Lower lobe of right lung (tissue), 2 donors: ENCODE data around the gene PCDHB14. TPM values are rescaled to one million over a fixed set of nuclear protein-coding genes. Genes with fewer than 3 reads are reported as not detected.

ENCODE experiments used
- ATAC-seq, 2 donors: fragments of 200-7000 bp; cut with Tn5 transposase; one replicate each; pipeline ENCODE4 v1.9.1; 2020 to 2022; ENCODE audit warnings: mild to moderate bottlenecking in 2 of 2, moderate library complexity in 2 of 2
- DNase-seq: peaks from one replicate; pipeline ENCODE4 v3.0.0-alpha.2; 2020
- H3K27ac ChIP-seq: fragments of 200-600 bp; one replicate; pipeline ENCODE4 v1.8.0; 2022
- H3K27me3 ChIP-seq: fragments of 200-600 bp; one replicate; pipeline ENCODE4 v1.8.0; 2022; ENCODE audit warnings: low read depth
- H3K36me3 ChIP-seq: fragments of 200-600 bp; one replicate; pipeline ENCODE4 v1.8.0; 2022; ENCODE audit warnings: mild to moderate bottlenecking
- H3K4me1 ChIP-seq: fragments of 200-600 bp; one replicate; pipeline ENCODE4 v1.8.0; 2022
- H3K4me3 ChIP-seq: fragments of 200-600 bp; one replicate; pipeline ENCODE4 v1.8.0; 2022; ENCODE audit warnings: mild to moderate bottlenecking
- H3K9me3 ChIP-seq: fragments of 200-600 bp; one replicate; pipeline ENCODE4 v1.8.0; 2022
- CTCF ChIP-seq: fragments of 200-600 bp; IDR thresholded peaks from one replicate; pipeline ENCODE4 v1.8.0; 2022; ENCODE audit warnings: antibody characterized with exemption, mild to moderate bottlenecking
- intact Hi-C: fragments of 100-400 bp; cut with DNase I; formaldehyde crosslinking; loops from one replicate; pipeline ENCODE4 v1.11.0; 2022
- total RNA-seq: library from RNA; stranded (reverse); fragmentation: NEBNext Ultra II Directional; extraction: Animal tissue kit (Norgen Biotek cat#: 25700); gene quantifications from one replicate; pipeline ENCODE4 v1.2.1, GENCODE V29; 2021
- donor health status: DM: no; HTN: yes; CAD: no; lungs with severe emphysema.

PCDHB14 gene
- total RNA-seq, 1 donor from 2014 or later: 2.1 TPM

DNA sequence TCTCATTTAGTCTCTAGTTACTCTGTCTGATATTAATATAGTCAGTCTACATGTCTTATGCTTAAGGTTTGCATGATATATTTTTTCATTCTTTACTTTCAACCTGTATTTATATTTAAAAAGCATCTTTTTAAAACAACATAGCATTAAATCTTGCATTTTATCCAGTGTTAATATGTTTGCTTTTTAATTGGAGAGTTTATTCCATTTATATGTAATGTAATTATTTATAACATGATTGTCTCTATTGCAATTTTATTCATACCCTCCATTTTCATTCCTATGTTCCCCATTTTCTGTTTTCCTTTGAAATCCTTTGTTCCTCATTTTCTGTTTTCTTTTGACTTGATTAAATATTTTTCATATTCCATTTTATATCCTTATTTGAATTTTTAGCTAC is 35.3 kb downstream of the PCDHB14 start:
- ATAC-seq (no peak), DNase-seq (no peak)
- no peak for TF ChIP-seq CTCF
- H3K4me3 ChIP-seq: no peak overlapping the region
- no peaks in the 10 kb centered on the region for H3K27me3 ChIP-seq
- no peaks in the 10 kb centered on the region for H3K36me3 ChIP-seq
- no peaks in the 10 kb centered on the region for H3K4me1 ChIP-seq
- no peak overlapping the region for H3K27ac ChIP-seq
- H3K9me3 ChIP-seq: peaks cover 100% of the 10 kb centered on the region
- intact Hi-C loops: no loop called here

GRCh38 chr5:141258948-141259347 is 35.8 kb downstream of the PCDHB14 start:
- Histone ChIP-seq H3K4me3 (no peak overlapping the region), H3K36me3 (no peaks in the 10 kb centered on the region), H3K4me1 (no peaks in the 10 kb centered on the region), H3K9me3 (peaks cover 100% of the 10 kb centered on the region), H3K27ac (no peak overlapping the region), H3K27me3 (no peaks in the 10 kb centered on the region)
- ATAC-seq (no peak), DNase-seq (no peak)
- intact Hi-C loops: no loop called here
- TF ChIP-seq CTCF: no peak

DNA sequence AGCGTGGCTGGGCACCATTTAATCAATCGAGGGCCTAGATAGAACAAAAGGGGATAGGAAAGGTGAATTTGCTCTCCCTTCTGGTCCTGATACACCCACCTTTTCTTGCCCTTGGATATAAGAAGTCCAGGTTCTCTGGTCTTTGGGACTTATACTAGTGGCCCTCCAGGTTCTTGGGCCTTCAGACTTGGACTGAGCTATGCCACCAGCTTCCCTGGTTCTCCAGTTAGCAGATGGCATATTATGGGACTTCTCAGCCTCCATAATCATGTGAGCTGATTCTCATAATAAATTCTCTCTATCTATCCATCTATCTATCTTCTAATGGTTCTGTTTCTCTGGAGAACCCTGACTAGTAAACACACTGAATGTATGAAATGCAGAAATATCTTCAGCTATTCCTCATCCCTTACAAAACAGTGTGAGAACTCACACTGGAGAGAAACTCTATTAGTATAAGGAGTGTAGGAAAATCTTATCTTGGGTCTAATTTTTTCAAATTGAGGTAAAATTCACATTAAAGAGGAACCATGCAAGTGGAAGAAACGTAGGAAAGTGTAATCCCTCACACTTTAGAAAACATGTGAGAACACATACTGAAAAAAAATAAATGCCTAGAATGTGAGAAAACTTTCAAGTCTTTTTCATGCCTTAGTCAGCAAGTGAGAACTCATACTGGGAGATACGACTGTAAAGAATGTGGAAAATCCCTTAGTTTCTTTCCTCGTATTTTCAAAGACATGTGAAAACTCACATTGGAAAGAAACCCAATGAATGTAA is 37.5 kb downstream of the PCDHB14 start:
- intact Hi-C loops: no loop called here
- H3K4me3 ChIP-seq: no peak overlapping the region
- H3K27me3 ChIP-seq: no peaks in the 10 kb centered on the region
- TF ChIP-seq CTCF: no peak
- no peaks in the 10 kb centered on the region for H3K36me3 ChIP-seq
- no peak for ATAC-seq
- no peak overlapping the region for H3K27ac ChIP-seq
- no peaks in the 10 kb centered on the region for H3K4me1 ChIP-seq
- no peak for DNase-seq
- peaks cover 100% of the 10 kb centered on the region for H3K9me3 ChIP-seq

DNA sequence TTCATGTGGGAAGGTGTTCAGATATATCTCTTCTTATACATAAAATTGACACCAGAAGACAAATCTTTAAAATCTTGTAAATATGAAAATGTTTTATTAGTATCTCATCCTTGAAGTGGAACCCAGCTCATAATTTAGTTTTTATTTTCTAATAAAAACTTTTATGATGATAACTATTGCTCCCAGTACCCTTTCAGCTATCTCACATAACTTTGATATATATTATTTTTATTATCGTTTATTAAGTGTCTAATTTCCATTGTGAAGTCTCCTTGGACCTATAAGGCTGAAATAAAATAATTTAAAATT is 38.0 kb downstream of the PCDHB14 start:
- ATAC-seq: no peak
- Histone ChIP-seq H3K27me3 (no peaks in the 10 kb centered on the region), H3K4me3 (no peak overlapping the region), H3K9me3 (peaks cover 100% of the 10 kb centered on the region), H3K36me3 (no peaks in the 10 kb centered on the region), H3K4me1 (no peaks in the 10 kb centered on the region), H3K27ac (no peak overlapping the region)
- no peak for TF ChIP-seq CTCF
- intact Hi-C loops: no loop called here
- DNase-seq: no peak

DNA sequence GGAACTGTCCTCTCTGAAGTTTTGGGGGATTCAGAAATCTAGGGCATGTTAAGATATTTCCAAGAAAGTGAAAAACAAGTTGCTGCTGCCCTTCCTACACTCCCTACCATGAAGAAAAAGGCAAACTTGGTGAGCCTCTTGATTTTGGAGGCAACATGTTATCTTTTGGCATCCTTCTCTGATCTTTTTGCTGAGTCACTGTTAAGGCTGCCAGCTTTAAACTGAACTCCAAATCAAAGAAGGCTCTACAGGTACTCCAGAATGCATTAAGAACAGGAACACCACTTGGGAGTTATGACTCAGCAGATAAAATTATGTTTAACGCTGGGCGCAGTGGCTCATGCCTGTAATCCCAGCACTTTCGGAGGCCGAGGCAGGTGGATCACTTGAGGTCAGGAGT is 46.1 kb downstream of the PCDHB14 start:
- DNase-seq (no peak), ATAC-seq (no peak)
- Histone ChIP-seq H3K4me1 (no peaks in the 10 kb centered on the region), H3K27ac (no peak overlapping the region), H3K9me3 (peaks cover 100% of the 10 kb centered on the region), H3K36me3 (no peaks in the 10 kb centered on the region), H3K27me3 (no peaks in the 10 kb centered on the region), H3K4me3 (no peak overlapping the region)
- no peak for TF ChIP-seq CTCF
- intact Hi-C loops: no loop called here
